Karpas-422 (cell line): Measurements from ENCODE around the gene MRGPRX1. TPM values are rescaled to one million over a fixed set of nuclear protein-coding genes. Genes with fewer than 3 reads are reported as not detected.
"Not testable (repeated sequence)": the region's sequence is repeated elsewhere in the genome, so short reads cannot be mapped to it uniquely, and the experiment has no call there.

Experiments used
- DNase-seq: peaks from one replicate; pipeline ENCODE4 v3.0.0-alpha.2; 2015
- H2AFZ ChIP-seq: fragments of 200-600 bp; sonication (generic); 2 replicates; pipeline ENCODE4 v1.6.1; 2014; ENCODE audit warnings: antibody characterized with exemption, low read length, mixed read lengths
- H3K27ac ChIP-seq: fragments of 200-600 bp; sonication (generic); 2 replicates; pipeline ENCODE4 v1.5.1; 2014; ENCODE audit warnings: mild to moderate bottlenecking, low read length, moderate library complexity
- H3K27me3 ChIP-seq: fragments of 200-600 bp; sonication (generic); 2 replicates; pipeline ENCODE4 v1.6.1; 2014; ENCODE audit warnings: low read length, mixed read lengths
- H3K36me3 ChIP-seq: fragments of 200-600 bp; sonication (generic); 2 replicates; pipeline ENCODE4 v1.6.1; 2014; ENCODE audit warnings: low read length, mixed read lengths; ENCODE audit not compliant: insufficient read depth
- H3K4me1 ChIP-seq: fragments of 200-600 bp; sonication (generic); 2 replicates; pipeline ENCODE4 v1.6.1; 2014; ENCODE audit warnings: mild to moderate bottlenecking, low read length, mixed read lengths
- H3K4me2 ChIP-seq: fragments of 200-600 bp; sonication (generic); 2 replicates; pipeline ENCODE4 v1.6.1; 2014; ENCODE audit warnings: low read length, low read depth, mild to moderate bottlenecking; ENCODE audit not compliant: poor library complexity, severe bottlenecking
- H3K4me3 ChIP-seq: fragments of 200-600 bp; sonication (generic); 2 replicates; pipeline ENCODE4 v1.5.1; 2014; ENCODE audit warnings: mild to moderate bottlenecking, antibody characterized with exemption, low read length, mixed read lengths
- H3K79me2 ChIP-seq: fragments of 200-600 bp; sonication (generic); 2 replicates; pipeline ENCODE4 v1.6.1; 2014; ENCODE audit warnings: mild to moderate bottlenecking, low read length, mixed read lengths
- H3K9ac ChIP-seq: fragments of 200-600 bp; sonication (generic); 2 replicates; pipeline ENCODE4 v1.6.0; 2014; ENCODE audit warnings: low read length
- H3K9me2 ChIP-seq: fragments of 200-600 bp; sonication (generic), shearing (Covaris generic); replicated peaks from 2 replicates; pipeline ENCODE4 v1.6.0; 2014; ENCODE audit warnings: mild to moderate bottlenecking, low read length, moderate library complexity; ENCODE audit not compliant: insufficient read depth
- H3K9me3 ChIP-seq: fragments of 300-700, 200-600 bp; sonication (generic); 2 replicates; pipeline ENCODE4 v1.6.1; 2014; ENCODE audit warnings: low read length, mixed read lengths
- H4K20me1 ChIP-seq: fragments of 200-600 bp; sonication (generic); 2 replicates; pipeline ENCODE4 v1.6.1; 2014; ENCODE audit warnings: mild to moderate bottlenecking, antibody characterized with exemption, low read length, low read depth; ENCODE audit not compliant: insufficient read depth
- total RNA-seq: library from RNA; depleted of rRNA; stranded (reverse); fragments of >200 nt; shearing (Covaris generic); gene quantifications from 2 replicates; pipeline ENCODE4 v1.2.3, GENCODE V29; 2014; ENCODE audit warnings: low replicate concordance; rRNA removed

MRGPRX1 gene
- total RNA-seq, 1 experiment from 2014 or later: not detected

DNA sequence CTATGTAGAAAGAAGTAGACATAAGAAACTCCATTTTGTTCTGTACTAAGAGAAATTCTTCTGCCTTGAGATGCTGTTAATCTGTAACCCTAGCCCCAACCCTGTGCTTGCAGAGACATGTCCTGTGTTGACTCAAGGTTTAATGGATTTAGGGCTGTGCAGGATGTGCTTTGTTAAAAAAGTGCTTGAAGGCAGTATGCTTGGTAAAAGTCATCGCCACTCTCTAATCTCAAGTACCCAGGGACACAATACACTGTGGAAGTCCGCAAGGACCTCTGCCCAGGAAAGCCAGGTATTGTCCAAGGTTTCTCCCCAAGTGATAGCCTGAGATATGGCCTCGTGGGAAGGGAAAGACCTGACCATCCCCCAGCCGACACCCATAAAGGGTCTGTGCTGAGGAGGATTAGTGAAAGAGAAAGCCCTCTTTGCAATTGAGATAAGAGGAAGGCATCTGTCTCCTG is 39.0 kb downstream of the MRGPRX1 start:
- not testable (repeated sequence) for H3K9me2 ChIP-seq, H3K27ac ChIP-seq, H3K4me2 ChIP-seq, H3K4me3 ChIP-seq, H3K4me1 ChIP-seq, H3K36me3 ChIP-seq, H3K27me3 ChIP-seq, DNase-seq, H4K20me1 ChIP-seq, H3K9me3 ChIP-seq, H3K9ac ChIP-seq, H3K79me2 ChIP-seq, H2AFZ ChIP-seq

DNA sequence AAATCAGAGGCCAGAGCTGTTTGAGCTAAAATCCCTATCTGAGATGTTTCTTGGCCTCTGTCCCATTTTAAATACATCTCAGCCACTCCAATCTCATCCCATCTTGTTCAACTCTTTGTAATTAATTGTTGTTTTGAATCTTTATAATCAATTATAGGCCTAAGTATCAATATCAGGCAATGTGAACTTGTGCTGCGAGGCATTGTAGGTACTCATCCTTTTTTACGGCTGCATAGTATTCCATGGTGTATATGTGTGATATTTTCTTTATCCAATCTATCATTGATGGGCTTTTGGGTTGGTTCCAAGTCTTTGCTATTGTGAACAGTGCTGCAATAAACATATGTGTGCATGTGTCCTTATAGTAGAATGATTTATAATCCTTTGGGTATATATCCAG is 47.5 kb downstream of the MRGPRX1 start:
- H3K4me3 ChIP-seq, H3K27me3 ChIP-seq, H3K9ac ChIP-seq, H3K79me2 ChIP-seq, DNase-seq, H3K9me2 ChIP-seq, H3K27ac ChIP-seq, H3K4me1 ChIP-seq, H4K20me1 ChIP-seq, H3K9me3 ChIP-seq, H2AFZ ChIP-seq, H3K4me2 ChIP-seq, H3K36me3 ChIP-seq: not testable (repeated sequence)

DNA sequence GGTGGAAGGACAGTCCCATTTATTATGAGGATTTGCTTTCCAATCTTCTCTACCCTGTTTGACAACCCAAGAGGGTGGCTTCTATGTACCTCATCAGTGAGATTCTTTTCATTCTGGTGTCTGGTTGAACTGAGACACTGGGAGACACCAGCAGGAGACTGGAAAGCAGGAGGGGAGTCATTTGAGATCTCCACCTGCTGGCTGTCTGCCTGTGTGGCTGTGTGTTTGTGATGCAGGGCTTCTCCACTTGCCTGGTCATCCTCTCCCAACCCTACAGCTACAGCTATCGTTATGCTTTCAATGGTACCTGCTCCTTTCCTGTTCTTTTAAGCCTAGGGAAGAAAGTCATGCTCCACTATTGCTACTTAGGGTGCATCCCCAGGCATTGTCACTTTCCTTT is 48.6 kb downstream of the MRGPRX1 start:
- H3K4me3 ChIP-seq: no peak overlapping the region
- H3K9me2 ChIP-seq: no peaks in the 10 kb centered on the region
- H3K36me3 ChIP-seq: no peaks in the 10 kb centered on the region
- DNase-seq: no peak
- no peak overlapping the region for H3K4me2 ChIP-seq
- no peaks in the 10 kb centered on the region for H3K9me3 ChIP-seq
- H3K27me3 ChIP-seq: no peaks in the 10 kb centered on the region
- H3K9ac ChIP-seq: no peak overlapping the region
- no peak overlapping the region for H3K27ac ChIP-seq
- no peaks in the 10 kb centered on the region for H3K79me2 ChIP-seq
- no peak overlapping the region for H2AFZ ChIP-seq
- no peaks in the 10 kb centered on the region for H3K4me1 ChIP-seq
- H4K20me1 ChIP-seq: no peaks in the 10 kb centered on the region

Other genes starting within 250 kb of the MRGPRX1 start
- 0.14 and 0.45 TPM in 2 replicates for gene TMEM86A, start 240.6 kb downstream of the MRGPRX1 start, total RNA-seq
- gene IGSF22, start 213.2 kb downstream of the MRGPRX1 start, total RNA-seq: not detected in 2 replicates
- not detected in 2 replicates for gene PTPN5, start 147.6 kb downstream of the MRGPRX1 start, total RNA-seq
- gene MRGPRX2, start 121.3 kb upstream of the MRGPRX1 start, total RNA-seq: not detected in 2 replicates
- gene ZDHHC13, start 177.8 kb upstream of the MRGPRX1 start, total RNA-seq: 27.5 and 64.7 TPM in 2 replicates